Gastrocnemius medialis (tissue), 4 donors: ENCODE results near the gene CDKN1C.

Experiments used
- POLR2A ChIP-seq, 2 donors: fragments of 450-650 bp; IDR thresholded peaks; one replicate each; pipeline ENCODE4 v1.6.1; 2017; ENCODE audit warnings: antibody characterized with exemption in 2 of 2, mild to moderate bottlenecking in 2 of 2, moderate library complexity in 2 of 2
- TF ChIP-seq, protein P1 (sequence below), 5 experiments: fragments of 450-650 bp in 3 of 5; fragments of 200-600 bp in 2 of 5; sonication (generic) in 2 of 5; IDR thresholded peaks in 4 of 5; conservative IDR thresholded peaks in 1 of 5; 1 replicate in 4 of 5; 2 replicates in 1 of 5; pipeline ENCODE4 v1.5.1; 2016 to 2019; ENCODE audit warnings: antibody characterized with exemption in 5 of 5, mild to moderate bottlenecking in 3 of 5, moderate library complexity in 3 of 5

DNA sequence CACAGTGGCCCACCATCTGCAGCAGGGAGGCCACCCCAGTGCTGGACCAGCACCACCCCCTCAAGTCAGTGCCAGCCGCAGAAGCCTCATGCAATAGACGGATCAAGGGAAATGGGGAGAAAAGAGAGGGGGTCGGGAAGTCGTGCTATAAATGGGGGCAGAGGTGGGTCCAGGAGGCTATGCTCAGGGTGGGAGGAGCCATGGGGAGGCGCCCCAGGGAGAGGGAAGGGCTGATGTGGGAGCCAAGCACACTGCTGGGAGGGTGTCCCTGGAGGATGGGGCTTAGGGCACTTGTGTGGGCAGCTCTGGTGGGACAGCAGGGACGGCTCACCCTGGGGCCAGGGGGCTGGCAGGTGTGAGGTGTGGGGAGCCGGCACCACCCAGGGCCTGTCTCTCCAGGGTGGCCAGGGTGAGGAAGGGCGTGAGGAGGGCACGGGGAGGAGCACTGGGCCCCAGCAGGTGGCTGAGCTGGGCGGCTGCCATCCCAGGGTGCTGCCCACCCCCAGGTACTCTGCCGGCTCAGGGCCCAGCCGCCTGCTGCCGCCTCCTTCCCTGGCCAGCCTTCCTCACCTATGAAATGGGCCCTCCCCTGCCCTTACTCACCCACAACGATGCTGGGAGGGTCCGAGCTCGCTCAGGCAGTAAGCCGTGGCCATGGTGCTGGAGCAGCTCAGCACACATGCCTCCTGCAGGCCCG is 25.7 kb upstream of the CDKN1C start:
- TF ChIP-seq POLR2A (IDR thresholded peaks at IDR 0.05), result no peak
- TF ChIP-seq, protein P1, sequence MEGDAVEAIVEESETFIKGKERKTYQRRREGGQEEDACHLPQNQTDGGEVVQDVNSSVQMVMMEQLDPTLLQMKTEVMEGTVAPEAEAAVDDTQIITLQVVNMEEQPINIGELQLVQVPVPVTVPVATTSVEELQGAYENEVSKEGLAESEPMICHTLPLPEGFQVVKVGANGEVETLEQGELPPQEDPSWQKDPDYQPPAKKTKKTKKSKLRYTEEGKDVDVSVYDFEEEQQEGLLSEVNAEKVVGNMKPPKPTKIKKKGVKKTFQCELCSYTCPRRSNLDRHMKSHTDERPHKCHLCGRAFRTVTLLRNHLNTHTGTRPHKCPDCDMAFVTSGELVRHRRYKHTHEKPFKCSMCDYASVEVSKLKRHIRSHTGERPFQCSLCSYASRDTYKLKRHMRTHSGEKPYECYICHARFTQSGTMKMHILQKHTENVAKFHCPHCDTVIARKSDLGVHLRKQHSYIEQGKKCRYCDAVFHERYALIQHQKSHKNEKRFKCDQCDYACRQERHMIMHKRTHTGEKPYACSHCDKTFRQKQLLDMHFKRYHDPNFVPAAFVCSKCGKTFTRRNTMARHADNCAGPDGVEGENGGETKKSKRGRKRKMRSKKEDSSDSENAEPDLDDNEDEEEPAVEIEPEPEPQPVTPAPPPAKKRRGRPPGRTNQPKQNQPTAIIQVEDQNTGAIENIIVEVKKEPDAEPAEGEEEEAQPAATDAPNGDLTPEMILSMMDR (IDR thresholded peaks at IDR 0.05 in 4 of 5, conservative IDR thresholded peaks at IDR 0.05 in 1 of 5), result no peak
